HEK293T (cell line): ENCODE results near the gene RRP36.
A peak's percentile ranks its signal among the peaks of the same experiment; 100 is the strongest.

ENCODE experiments used
- CTCF ChIA-PET: fragments of 350-600 bp; formaldehyde crosslinking; extraction: SDS; loops from one replicate; lab custom pipeline; 2021; ENCODE audit warnings: antibody characterized with exemption, inconsistent platforms; lab: Yijun Ruan, JAX
- POLR2A ChIA-PET: fragments of 350-600 bp; formaldehyde crosslinking; extraction: SDS; loops from one replicate; lab custom pipeline; 2020; ENCODE audit warnings: antibody characterized with exemption, inconsistent platforms; lab: Yijun Ruan, JAX
- DNase-seq: peaks from one replicate; pipeline ENCODE4 v3.0.0; 2012; ENCODE audit warnings: mixed read lengths; ENCODE audit errors: extremely low spot score
- ARNT ChIP-seq: fragments of 450-650 bp; IDR thresholded peaks from 2 replicates; pipeline ENCODE4 v1.6.1; 2017; ENCODE audit warnings: mild to moderate bottlenecking
- BHLHE40 ChIP-seq: fragments of 450-650 bp; IDR thresholded peaks from 2 replicates; pipeline ENCODE4 v1.6.1; 2016; ENCODE audit warnings: mild to moderate bottlenecking, moderate library complexity, borderline replicate concordance
- CTBP1 ChIP-seq: fragments of 450-650 bp; IDR thresholded peaks from 2 replicates; pipeline ENCODE4 v1.6.1; 2016; ENCODE audit warnings: borderline replicate concordance
- ELF4 ChIP-seq: fragments of 450-650 bp; IDR thresholded peaks from 2 replicates; pipeline ENCODE4 v1.6.1; 2017; ENCODE audit warnings: antibody characterized with exemption
- FOXA1 ChIP-seq: fragments of 450-650 bp; IDR thresholded peaks from 2 replicates; pipeline ENCODE4 v1.6.1; 2016; ENCODE audit warnings: mild to moderate bottlenecking
- FOXK2 ChIP-seq: fragments of 450-650 bp; IDR thresholded peaks from 2 replicates; pipeline ENCODE4 v1.6.1; 2016; ENCODE audit warnings: mild to moderate bottlenecking
- FOXM1 ChIP-seq: fragments of 450-650 bp; IDR thresholded peaks from 2 replicates; pipeline ENCODE4 v1.6.1; 2017; ENCODE audit warnings: mild to moderate bottlenecking, borderline replicate concordance
- HDGF ChIP-seq: fragments of 450-650 bp; IDR thresholded peaks from 2 replicates; pipeline ENCODE4 v1.6.1; 2017; ENCODE audit warnings: antibody characterized with exemption, borderline replicate concordance
- L3MBTL2 ChIP-seq: fragments of 450-650 bp; conservative IDR thresholded peaks from 2 replicates; pipeline ENCODE4 v1.6.1; 2016; ENCODE audit warnings: mild to moderate bottlenecking
- LEF1 ChIP-seq: fragments of 450-650 bp; IDR thresholded peaks from 2 replicates; pipeline ENCODE4 v1.6.1; 2017; ENCODE audit warnings: mild to moderate bottlenecking, borderline replicate concordance
- NFRKB ChIP-seq: fragments of 450-650 bp; IDR thresholded peaks from 2 replicates; pipeline ENCODE4 v1.6.1; 2016; ENCODE audit warnings: mild to moderate bottlenecking, moderate library complexity
- PKNOX1 ChIP-seq: fragments of 450-650 bp; IDR thresholded peaks from 2 replicates; pipeline ENCODE4 v1.6.1; 2016
- SP1 ChIP-seq: fragments of 450-650 bp; IDR thresholded peaks from 2 replicates; pipeline ENCODE4 v1.6.1; 2017
- SUZ12 ChIP-seq: fragments of 450-650 bp; IDR thresholded peaks from 2 replicates; pipeline ENCODE4 v1.6.1; 2016; ENCODE audit warnings: mild to moderate bottlenecking
- TARDBP ChIP-seq: fragments of 450-650 bp; IDR thresholded peaks from 2 replicates; pipeline ENCODE4 v1.6.1; 2016
- ZNF384 ChIP-seq: fragments of 450-650 bp; IDR thresholded peaks from 2 replicates; pipeline ENCODE4 v1.6.1; 2016

Gene RRP36

GRCh38 chr6:43053545-43054205 is 32.3 kb downstream of the RRP36 start, which contains the start of gene CUL7:
CUL7 (minus strand) TSS chr6:43053851; CDS start chr6:43052788, 1,063 bp downstream.
- DNase-seq = peak; percentile 95

GRCh38 chr6:43054206-43054943 is 33.0 kb downstream of the RRP36 start:
- POLR2A ChIA-PET = interaction anchor here (0.6 to 2.9 kb wide), 38 partner anchors 9 to 423 kb away, joined by 3 to 26 read pairs (median 4); partner anchors contain the start of genes CNPY3, CUL9, KLHDC3 and MEA1
- TF ChIP-seq SP1 = no peak
- no peak for TF ChIP-seq PKNOX1
- no peak for TF ChIP-seq NFRKB
- no peak for TF ChIP-seq SUZ12
- TF ChIP-seq ARNT = no peak
- no peak for TF ChIP-seq HDGF
- no peak for TF ChIP-seq TARDBP
- TF ChIP-seq BHLHE40 = no peak
- TF ChIP-seq FOXK2 = no peak
- TF ChIP-seq ELF4 = no peak
- no peak for TF ChIP-seq FOXM1
- no peak for TF ChIP-seq FOXA1
- no peak for TF ChIP-seq ZNF384
- no peak for TF ChIP-seq LEF1
- no peak for TF ChIP-seq CTBP1
- no peak for TF ChIP-seq L3MBTL2
- CTCF ChIA-PET = interaction anchor here (0.9 kb wide), 1 partner anchor 89 kb away, joined by 4 read pairs; no protein-coding TSS in a partner anchor
- DNase-seq = no peak

More at GRCh38 chr6:43053545-43054205, 32.3 kb downstream of the RRP36 start, which contains the start of gene CUL7:
- CTCF ChIA-PET = interaction anchor here (0.7 kb wide), 1 partner anchor 153 kb away, joined by 3 read pairs; no protein-coding TSS in a partner anchor
- TF ChIP-seq FOXK2 = no peak
- peak; percentile 42; the same call in 1 of the 2 replicates for TF ChIP-seq ELF4
- POLR2A ChIA-PET = interaction anchor here (0.6 to 2.9 kb wide), 35 partner anchors 9 to 424 kb away, joined by 3 to 26 read pairs (median 4); partner anchors contain the start of genes CNPY3, CUL9, KLHDC3 and MEA1

GRCh38 chr6:43055966-43056365 is 34.5 kb downstream of the RRP36 start:
- ChIA-PET CTCF (interaction anchor here (0.6 kb wide), 1 partner anchor 155 kb away, joined by 3 read pairs; no protein-coding TSS in a partner anchor), POLR2A (interaction anchor here (1.1 to 2.9 kb wide), 3 partner anchors 35 to 126 kb away, joined by 3 to 26 read pairs (median 16); partner anchors contain the start of genes CNPY3, PEX6 and RRP36)
- TF ChIP-seq LEF1 = no peak
- no peak for DNase-seq

- ChIA-PET CTCF (no interaction called here), POLR2A (interaction anchor here (0.8 to 2.4 kb wide), 10 partner anchors 9 to 129 kb away, joined by 3 to 20 read pairs (median 8); partner anchors contain the start of genes CNPY3, KLHDC3, MEA1 and PEX6)
- no peak for DNase-seq
- no peak for TF ChIP-seq HDGF
- no peak for TF ChIP-seq L3MBTL2
Measured at GRCh38 chr6:43058531-43058930, 37.1 kb downstream of the RRP36 start.

GRCh38 chr6:43059168-43060033 is 38.0 kb downstream of the RRP36 start, which contains the start of the genes KLC4 and MRPL2:
KLC4 (plus strand) TSS chr6:43059631; CDS start chr6:43061336, 1,705 bp downstream.
MRPL2 (minus strand) TSS chr6:43059434; CDS start chr6:43059381, 53 bp downstream.
- POLR2A ChIA-PET = interaction anchor here (0.6 to 2.4 kb wide), 28 partner anchors 10 to 131 kb away, joined by 3 to 20 read pairs (median 4); partner anchors contain the start of genes CNPY3, KLHDC3, MEA1 and PEX6
- CTCF ChIA-PET = no interaction called here
- peak; percentile 99 for DNase-seq
- TF ChIP-seq FOXK2 = no peak
- peak; percentile 87 for TF ChIP-seq PKNOX1

GRCh38 chr6:43060034-43060754 is 38.8 kb downstream of the RRP36 start:
- no peak for DNase-seq
- TF ChIP-seq HDGF (no peak), FOXK2 (no peak), NFRKB (no peak), ELF4 (no peak), SP1 (no peak), BHLHE40 (no peak), SUZ12 (no peak), CTBP1 (no peak), LEF1 (no peak), ZNF384 (no peak), ARNT (no peak)
- ChIA-PET POLR2A (interaction anchor here (0.7 to 2.4 kb wide), 16 partner anchors 12 to 131 kb away, joined by 3 to 20 read pairs (median 6); partner anchors contain the start of genes CNPY3, KLHDC3, MEA1 and PPP2R5D), CTCF (no interaction called here)
